HepG2 (cell line): ENCODE measurements around the gene USH2A. TPM values are rescaled to one million over a fixed set of nuclear protein-coding genes. Genes with fewer than 3 reads are reported as not detected.

Experiments
- ATAC-seq: fragments of 200-7000 bp; cut with Tn5 transposase; 3 replicates; pipeline ENCODE4 v1.9.1; 2020; ENCODE audit warnings: mild to moderate bottlenecking, moderate library complexity
- BruUV-seq: library from RNA; stranded (reverse); fragments of 400-500 nt; replicated peaks from 2 replicates; lab custom pipeline; 2021; lab: Mats Ljungman, UMichigan
- CTCF ChIA-PET: fragments of 300-600 bp; formaldehyde crosslinking; extraction: SDS; loops from one replicate; lab custom pipeline; 2021; ENCODE audit warnings: low total read pairs, inconsistent platforms, low intra/inter-chr PET ratio; lab: Yijun Ruan, JAX
- POLR2A ChIA-PET: fragments of 350-600 bp; sonication (Branson Sonifier 250); formaldehyde crosslinking; loops from one replicate; lab custom pipeline; 2020; ENCODE audit warnings: antibody characterized with exemption, inconsistent platforms; lab: Yijun Ruan, JAX
- DNase-seq: peaks from one replicate; pipeline ENCODE4 v3.0.0-alpha.2; 2015; ENCODE audit warnings: low spot score
- FAIRE-seq: peaks from 3 replicates; lab custom pipeline; 2011; peaks lifted over from hg19 to GRCh38; lab: Jason Lieb, UNC
- H2AFZ ChIP-seq: one replicate; pipeline ENCODE4 v1.6.1; 2011; ENCODE audit warnings: low read length, inconsistent platforms
- H3K27ac ChIP-seq: fragments of 300-600 bp; 3 replicates; pipeline ENCODE4 v1.8.0; 2011; ENCODE audit warnings: mixed run types, mild to moderate bottlenecking, mixed read lengths, low read length, inconsistent platforms; ENCODE audit not compliant: insufficient read depth; ENCODE audit errors: extremely low read length
- H3K27me3 ChIP-seq, 2 experiments: fragments of 200-600 bp in 1 of 2; 2 replicates in 1 of 2; 3 replicates in 1 of 2; pipeline versions ENCODE4 v1.6.0 to v1.8.0; 2011; ENCODE audit warnings: low read length in 2 of 2, mild to moderate bottlenecking in 2 of 2, moderate library complexity in 2 of 2, inconsistent platforms in 1 of 2; ENCODE audit not compliant: insufficient read depth in 2 of 2, control insufficient read depth in 1 of 2
- H3K36me3 ChIP-seq, 2 experiments: fragments of 200-600 bp in 1 of 2; replicated peaks in 1 of 2; 2 replicates in 1 of 2; 3 replicates in 1 of 2; pipeline versions ENCODE4 v1.5.1 to v1.8.0; 2011; ENCODE audit warnings: low read length in 2 of 2, inconsistent platforms in 1 of 2; ENCODE audit not compliant: insufficient read depth in 2 of 2, control insufficient read depth in 1 of 2
- H3K4me1 ChIP-seq: 2 replicates; pipeline ENCODE4 v1.5.1; 2012; ENCODE audit warnings: low read length, inconsistent platforms; ENCODE audit not compliant: insufficient read depth
- H3K4me2 ChIP-seq: 2 replicates; pipeline ENCODE4 v1.6.0; 2011; ENCODE audit warnings: low read depth, low read length, inconsistent platforms
- H3K4me3 ChIP-seq, 3 experiments: fragments of 200-600 bp in 1 of 3; sonication (generic), shearing (Covaris generic) in 1 of 3; replicated peaks in 1 of 3; 2 replicates each; pipeline ENCODE4 v1.5.1; 2011 to 2016; ENCODE audit warnings: low read length in 3 of 3, inconsistent platforms in 2 of 3, low read depth in 2 of 3, mild to moderate bottlenecking in 2 of 3, control low read depth in 1 of 3, mixed read lengths in 1 of 3; ENCODE audit not compliant: insufficient read depth in 1 of 3
- H3K79me2 ChIP-seq: one replicate; pipeline ENCODE4 v1.6.1; 2011; ENCODE audit warnings: low read length, inconsistent platforms; ENCODE audit not compliant: insufficient read depth
- H3K9ac ChIP-seq: 2 replicates; pipeline ENCODE4 v1.6.0; 2011; ENCODE audit warnings: mild to moderate bottlenecking, low read depth, low read length, inconsistent platforms; ENCODE audit not compliant: insufficient read depth
- H3K9me3 ChIP-seq: 2 replicates; pipeline ENCODE4 v1.5.1; 2012; ENCODE audit warnings: mild to moderate bottlenecking, low read length
- H4K20me1 ChIP-seq: 2 replicates; pipeline ENCODE4 v1.6.0; 2011; ENCODE audit warnings: inconsistent platforms, mild to moderate bottlenecking, low read length, moderate library complexity; ENCODE audit not compliant: insufficient read depth
- ARID5B ChIP-seq: IDR thresholded peaks from 2 replicates; pipeline ENCODE4 v1.4.0; 2020; ENCODE audit warnings: mild to moderate bottlenecking, missing genetic modification reagents
- CEBPB ChIP-seq: IDR thresholded peaks from 2 replicates; pipeline ENCODE4 v1.6.1; 2011; ENCODE audit warnings: low read depth, low read length, improper control_type of control experiment, borderline replicate concordance
- GATA4 ChIP-seq: sonication (generic); IDR thresholded peaks from 2 replicates; pipeline ENCODE4 v1.6.1; 2016; ENCODE audit warnings: antibody characterized with exemption, low read depth, borderline replicate concordance
- JUN ChIP-seq: sonication (generic); formaldehyde crosslinking; IDR thresholded peaks from 2 replicates; pipeline ENCODE4 v1.4.0; 2020; ENCODE audit warnings: mild to moderate bottlenecking, missing genetic modification reagents
- MTF2 ChIP-seq: sonication (generic); formaldehyde crosslinking; IDR thresholded peaks from 2 replicates; pipeline ENCODE4 v1.5.0; 2020; ENCODE audit warnings: missing genetic modification reagents, borderline replicate concordance
- RELA ChIP-seq: sonication (generic); formaldehyde crosslinking; IDR thresholded peaks from 2 replicates; pipeline ENCODE4 v1.4.0; 2020; ENCODE audit warnings: missing genetic modification reagents
- YEATS4 ChIP-seq: sonication (generic); formaldehyde crosslinking; IDR thresholded peaks from 2 replicates; pipeline ENCODE4 v1.4.0; 2020; ENCODE audit warnings: missing genetic modification reagents, borderline replicate concordance
- ZFAT ChIP-seq: sonication (generic); formaldehyde crosslinking; conservative IDR thresholded peaks from 2 replicates; pipeline ENCODE4 v1.8.1; 2023; ENCODE audit warnings: missing genetic modification reagents, inconsistent platforms
- ZNF282 ChIP-seq: fragments of 450-650 bp; IDR thresholded peaks from 2 replicates; pipeline ENCODE4 v1.6.1; 2018; ENCODE audit not compliant: partially characterized antibody
- ZNF446 ChIP-seq: sonication (generic); formaldehyde crosslinking; IDR thresholded peaks from 2 replicates; pipeline ENCODE4 v1.5.0; 2020; ENCODE audit warnings: mild to moderate bottlenecking, missing genetic modification reagents
- ZNF513 ChIP-seq: sonication (generic); formaldehyde crosslinking; conservative IDR thresholded peaks from 2 replicates; pipeline ENCODE4 v1.5.0; 2020; ENCODE audit warnings: missing genetic modification reagents
- ZNF530 ChIP-seq: sonication (generic); formaldehyde crosslinking; IDR thresholded peaks from 2 replicates; pipeline ENCODE4 v1.5.0; 2020; ENCODE audit warnings: low read depth, mild to moderate bottlenecking, missing genetic modification reagents
- ZNF768 ChIP-seq: sonication (generic); formaldehyde crosslinking; IDR thresholded peaks from 2 replicates; pipeline ENCODE4 v1.4.0; 2020; ENCODE audit warnings: missing genetic modification reagents
- WGBS: methylation state at CpG from one replicate; pipeline ENCODE4 v1.1.6; 2017; ENCODE audit warnings: low lambda C conversion rate; 5-methylcytosine and 5-hydroxymethylcytosine counted together
- in situ Hi-C: cut with HindIII; loops from 2 replicates; pipeline ENCODE4 v1.10.0; 2017; ENCODE audit warnings: low pct_unique_long_range_greater_than_20kb; ENCODE audit not compliant: extremely low pct_ligation_motif_present
- intact Hi-C: fragments of 100-400 bp; cut with micrococcal nuclease; formaldehyde crosslinking; loops from one replicate; pipeline ENCODE4 v1.10.0; 2022; ENCODE audit not compliant: unreplicated experiment
- polyA plus RNA-seq, 8 experiments: library from polyadenylated mRNA; depleted of rRNA in 3 of 8; stranded (reverse) in 7 of 8; unstranded in 1 of 8; fragments of >200 nt; fragmentation: Illumina TruSeq in 4 of 8; extraction: Trizol in 4 of 8; gene quantifications; 2 replicates each; pipeline versions ENCODE4 v1.2.1 to v1.2.3, GENCODE V29; 2011 to 2016; ENCODE audit warnings: low read depth in 4 of 8, missing spikeins in 1 of 8, mixed read lengths in 1 of 8; ENCODE audit not compliant: insufficient read depth in 1 of 8
- total RNA-seq, 5 experiments: library from RNA; depleted of rRNA; stranded (reverse); fragments of >200 nt; fragmentation: Illumina TruSeq; extraction: Trizol; gene quantifications; 2 replicates each; pipeline ENCODE4 v1.2.3, GENCODE V29; 2016; ENCODE audit warnings: low read depth in 1 of 5

The USH2A gene
- total and polyA plus RNA-seq, 2 of the 13 experiments (the other 11 are each of a cell fraction or from before 2014, with no cell fraction given), result 0.02 TPM; not detected in 1

- TF ChIP-seq JUN (CRISPR knock-in tag), result no peak
These were observed 615.3 kb downstream of the USH2A start (continued) for GRCh38 chr1:215807911-215808436.

- no peak for ATAC-seq
- no TSS peak for BruUV-seq
- in situ Hi-C loops (no loop called here), intact Hi-C loops (no loop called here)
- ChIA-PET POLR2A (no interaction called here), CTCF (no interaction called here)
- Histone ChIP-seq H2AFZ (no peak overlapping the region), H3K4me3 (no peak overlapping the region), H3K27me3 (no peaks in the 10 kb centered on the region), H3K9ac (no peak overlapping the region), H3K79me2 (no peaks in the 10 kb centered on the region), H3K9me3 (peaks cover 28% of the 10 kb centered on the region), H3K4me1 (no peaks in the 10 kb centered on the region), H3K4me2 (no peak overlapping the region), H3K27ac (no peak overlapping the region), H3K36me3 (no peaks in the 10 kb centered on the region), H4K20me1 (no peaks in the 10 kb centered on the region)
- WGBS, result 1% methylated on average over 4 of the region's 4 CpGs
- DNase-seq, result no peak
- FAIRE-seq, result no peak
- TF ChIP-seq ZNF530 (CRISPR knock-in tag), result no peak
- peak; percentile 47; the same call in 1 of the 2 replicates for TF ChIP-seq CEBPB
These were observed 616.0 kb downstream of the USH2A start for GRCh38 chr1:215807218-215807617.

GRCh38 chr1:215797859-215798258 is 625.4 kb downstream of the USH2A start:
- in situ Hi-C loops, result no loop called here
- intact Hi-C loops, result no loop called here
- no peaks in the 10 kb centered on the region for H3K9me3 ChIP-seq
- H3K4me1 ChIP-seq, result no peaks in the 10 kb centered on the region
- H3K36me3 ChIP-seq, result no peaks in the 10 kb centered on the region
- H3K27me3 ChIP-seq, result no peaks in the 10 kb centered on the region
- H3K9ac ChIP-seq, result no peak overlapping the region
- H4K20me1 ChIP-seq, result no peaks in the 10 kb centered on the region
- no peak overlapping the region for H3K4me3 ChIP-seq
- POLR2A ChIA-PET, result no interaction called here
- FAIRE-seq (no peak), DNase-seq (no peak), ATAC-seq (no peak)
- H2AFZ ChIP-seq, result no peak overlapping the region
- no peak overlapping the region for H3K4me2 ChIP-seq
- BruUV-seq, result no TSS peak
- H3K27ac ChIP-seq, result no peak overlapping the region
- no peaks in the 10 kb centered on the region for H3K79me2 ChIP-seq
- CTCF ChIA-PET, result no interaction called here
- TF ChIP-seq YEATS4 (CRISPR knock-in tag) (no peak), ZNF446 (CRISPR knock-in tag) (no peak), ZFAT (CRISPR knock-in tag) (no peak), ARID5B (no peak), GATA4 (no peak), RELA (CRISPR knock-in tag) (no peak), MTF2 (CRISPR knock-in tag) (no peak), ZNF282 (no peak), ZNF513 (CRISPR knock-in tag) (no peak), ZNF768 (CRISPR knock-in tag) (no peak)
